OCI-LY7 (cell line): ENCODE measurements around the gene GNAT2.

Source experiments
- CTCF ChIP-seq: fragments of 200-600 bp; sonication (generic); conservative IDR thresholded peaks from 2 replicates; pipeline ENCODE4 v1.5.1; 2014; ENCODE audit warnings: mild to moderate bottlenecking, antibody characterized with exemption, low read length, moderate library complexity, mixed read lengths
- EZH2phosphoT487 ChIP-seq: fragments of 200-600 bp; sonication (generic); IDR thresholded peaks from 2 replicates; pipeline ENCODE4 v1.6.1; 2018; ENCODE audit warnings: low read depth, borderline replicate concordance, mild to moderate bottlenecking, mixed run types, antibody characterized with exemption, low read length, moderate library complexity, mixed read lengths

- TF ChIP-seq CTCF (no peak), EZH2phosphoT487 (no peak)
Measured at GRCh38 chr1:109658533-109659042, 39.2 kb upstream of the GNAT2 start.
